HG02840 (cell line): ENCODE data around the gene BUB3.

Experiments used
- ATAC-seq: cut with Tn5 transposase; IDR thresholded peaks from one replicate; pipeline ENCODE4 v1.9.1; 2021; ENCODE audit warnings: mild to moderate bottlenecking, moderate library complexity, moderate number of reproducible peaks; ENCODE audit not compliant: unreplicated experiment, low FRiP score

Gene BUB3

GRCh38 chr10:123140983-123141390 is 13.2 kb upstream of the BUB3 start:
- no peak for ATAC-seq

- no peak for ATAC-seq
Measured at GRCh38 chr10:123141791-123142700, 12.2 kb upstream of the BUB3 start.

DNA sequence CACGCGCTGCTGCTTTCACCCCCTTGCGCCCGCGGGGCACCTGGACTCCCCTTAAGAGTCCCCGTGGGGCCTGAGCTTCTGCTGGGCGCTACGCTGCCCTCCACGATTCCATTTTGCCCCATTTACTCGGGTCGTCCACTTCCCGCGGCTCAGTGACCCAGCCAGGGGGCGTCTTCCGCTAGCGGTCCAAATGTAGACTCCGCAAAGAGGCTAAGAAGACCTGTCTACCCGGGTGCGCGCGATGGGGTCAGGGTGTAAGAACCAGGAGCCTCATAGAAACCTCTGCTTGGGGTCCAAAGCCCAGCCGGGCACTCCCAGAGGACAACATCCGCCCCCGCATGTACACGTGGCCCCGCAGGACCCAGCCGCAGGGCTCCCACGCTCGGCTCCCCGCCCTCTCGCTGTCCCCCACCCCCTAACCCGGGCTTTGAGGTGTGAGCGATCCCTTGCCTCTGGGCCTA is 11.5 kb upstream of the BUB3 start:
- no peak for ATAC-seq

GRCh38 chr10:123143162-123143824 is 10.9 kb upstream of the BUB3 start:
- ATAC-seq, result no peak

DNA sequence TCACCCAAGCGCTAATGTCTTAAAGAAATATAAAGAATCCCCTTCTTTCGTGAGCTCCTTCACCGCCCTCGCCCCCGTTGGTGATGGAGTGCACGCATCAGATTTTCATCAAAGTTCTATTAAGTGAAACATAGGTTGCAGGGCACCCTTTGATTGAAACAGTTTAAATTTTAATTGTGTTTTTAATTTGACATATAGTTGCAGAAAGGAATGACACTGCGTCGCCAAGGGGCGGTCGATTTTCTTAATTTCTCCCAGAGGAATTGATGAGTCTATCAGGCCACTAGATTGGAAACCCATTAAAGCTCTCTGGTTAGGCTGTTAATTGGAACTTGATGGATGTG is 10.4 kb upstream of the BUB3 start:
- ATAC-seq, result no peak

- ATAC-seq, result no peak
Measured at GRCh38 chr10:123144697-123145541, 9.3 kb upstream of the BUB3 start.

DNA sequence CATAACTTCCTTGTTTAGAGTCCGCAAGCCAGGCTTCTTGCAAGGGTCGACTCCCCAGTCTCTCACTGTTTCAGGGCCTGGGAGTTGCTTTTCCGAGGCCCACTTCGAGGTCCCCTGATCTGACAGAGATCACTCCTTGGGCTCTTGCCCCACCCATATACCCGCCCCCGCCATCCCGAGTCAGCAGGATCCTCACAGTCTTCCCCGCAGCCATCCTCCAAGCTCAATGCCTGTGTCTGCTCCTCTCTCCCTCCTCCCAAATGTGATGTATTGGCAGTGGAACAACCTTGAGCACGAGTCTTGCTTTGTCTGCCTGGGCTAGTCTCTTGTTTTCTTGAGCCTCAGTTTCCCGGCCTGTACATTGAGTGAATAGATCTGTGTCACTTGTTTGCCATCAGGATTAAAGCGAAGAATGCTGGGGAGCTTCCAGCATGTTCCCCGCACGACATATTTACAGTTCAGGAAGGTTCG is 8.6 kb upstream of the BUB3 start:
- no peak for ATAC-seq

GRCh38 chr10:123146013-123146893 is 7.9 kb upstream of the BUB3 start:
- ATAC-seq, result no peak

- ATAC-seq, result no peak
Measured at GRCh38 chr10:123146894-123147634, 7.1 kb upstream of the BUB3 start.

- no peak for ATAC-seq
Measured at GRCh38 chr10:123147635-123148413, 6.4 kb upstream of the BUB3 start, which contains the start of gene HMX2. Gene HMX2 (plus strand): TSS chr10:123148136. CDS start chr10:123148379, 243 bp downstream.

GRCh38 chr10:123148414-123149161 is 5.6 kb upstream of the BUB3 start:
- no peak for ATAC-seq

- no peak for ATAC-seq
Measured at GRCh38 chr10:123149162-123149567, 5.0 kb upstream of the BUB3 start.

DNA sequence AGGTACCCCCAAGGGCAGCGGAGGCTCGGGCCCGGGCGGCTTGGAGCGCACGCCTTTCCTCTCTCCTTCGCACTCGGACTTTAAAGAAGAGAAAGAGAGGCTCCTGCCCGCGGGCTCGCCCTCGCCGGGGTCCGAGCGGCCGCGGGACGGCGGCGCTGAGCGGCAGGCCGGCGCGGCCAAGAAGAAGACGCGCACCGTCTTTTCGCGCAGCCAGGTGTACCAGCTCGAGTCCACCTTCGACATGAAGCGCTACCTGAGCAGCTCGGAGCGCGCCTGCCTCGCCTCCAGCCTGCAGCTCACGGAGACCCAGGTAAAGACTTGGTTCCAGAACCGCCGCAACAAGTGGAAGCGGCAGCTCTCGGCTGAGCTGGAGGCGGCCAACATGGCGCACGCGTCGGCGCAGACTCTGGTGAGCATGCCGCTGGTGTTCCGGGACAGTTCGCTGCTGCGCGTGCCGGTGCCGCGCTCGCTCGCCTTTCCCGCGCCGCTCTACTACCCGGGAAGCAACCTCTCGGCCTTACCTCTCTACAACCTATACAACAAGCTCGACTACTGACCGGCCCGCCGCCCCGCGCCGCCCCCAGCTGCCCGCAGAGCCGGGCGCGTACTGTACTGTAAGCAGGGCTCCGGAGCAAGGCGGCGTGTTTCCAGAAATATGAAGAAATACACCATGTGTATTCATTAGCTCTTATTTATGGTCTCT is 4.5 kb upstream of the BUB3 start:
- ATAC-seq, result no peak

GRCh38 chr10:123150271-123150985 is 3.8 kb upstream of the BUB3 start:
- ATAC-seq, result no peak

- no peak for ATAC-seq
Measured at GRCh38 chr10:123150986-123151736, 3.0 kb upstream of the BUB3 start.

GRCh38 chr10:123151737-123152135 is 2.5 kb upstream of the BUB3 start:
- no peak for ATAC-seq
